CD14-positive monocyte (primary cell): Measurements from ENCODE around the gene QTRT2. TPM values are rescaled to one million over a fixed set of nuclear protein-coding genes. Genes with fewer than 3 reads are reported as not detected.

ENCODE experiments used
- DNase-seq, 3 donors: peaks; one replicate each; pipeline ENCODE4 v3.0.0-alpha.2; 2011 to 2022
- H2AFZ ChIP-seq: 2 replicates; pipeline ENCODE4 v1.6.0; 2012; ENCODE audit warnings: mild to moderate bottlenecking, low read depth, low read length, inconsistent platforms; ENCODE audit not compliant: insufficient read depth, poor library complexity, severe bottlenecking
- H3K27ac ChIP-seq, 2 donors: 1 replicate in 1 of 2; 2 replicates in 1 of 2; pipeline ENCODE4 v1.5.1; 2012 to 2013; ENCODE audit warnings: low read length in 2 of 2, control low read depth in 1 of 2, inconsistent platforms in 1 of 2, low read depth in 1 of 2, mild to moderate bottlenecking in 1 of 2
- H3K27me3 ChIP-seq, 2 donors: one replicate each; pipeline versions ENCODE4 v1.6.0 to v1.6.1; 2011 to 2013; ENCODE audit warnings: low read length in 2 of 2; ENCODE audit not compliant: control insufficient read depth in 2 of 2, insufficient read depth in 2 of 2
- H3K36me3 ChIP-seq, 2 donors: replicated peaks in 1 of 2; 1 replicate in 1 of 2; 2 replicates in 1 of 2; pipeline versions ENCODE4 v1.5.1 to v1.6.1; 2012 to 2013; ENCODE audit warnings: low read length in 2 of 2, control low read depth in 1 of 2, inconsistent platforms in 1 of 2, mild to moderate bottlenecking in 1 of 2; ENCODE audit not compliant: insufficient read depth in 2 of 2, control insufficient read depth in 1 of 2
- H3K4me1 ChIP-seq, 2 donors: 1 replicate in 1 of 2; 2 replicates in 1 of 2; pipeline versions ENCODE4 v1.5.1 to v1.6.1; 2012 to 2013; ENCODE audit warnings: low read length in 2 of 2, control low read depth in 1 of 2, inconsistent platforms in 1 of 2, mild to moderate bottlenecking in 1 of 2, moderate library complexity in 1 of 2; ENCODE audit not compliant: insufficient read depth in 2 of 2, control insufficient read depth in 1 of 2
- H3K4me2 ChIP-seq: replicated peaks from 2 replicates; pipeline ENCODE3; 2012; ENCODE audit warnings: low read length, moderate library complexity, mild to moderate bottlenecking; ENCODE audit not compliant: poor library complexity, severe bottlenecking; ENCODE audit errors: extremely low read depth
- H3K4me3 ChIP-seq, 3 experiments: fragments of 200-600 bp in 1 of 3; sonication (generic) in 1 of 3; replicated peaks in 1 of 3; 1 replicate in 2 of 3; 2 replicates in 1 of 3; pipeline ENCODE4 v1.5.1; 2011 to 2013; ENCODE audit warnings: low read length in 3 of 3, mild to moderate bottlenecking in 3 of 3, control low read depth in 2 of 3, low read depth in 2 of 3, inconsistent platforms in 1 of 3, moderate library complexity in 1 of 3
- H3K79me2 ChIP-seq: 2 replicates; pipeline ENCODE4 v1.6.0; 2012; ENCODE audit warnings: mild to moderate bottlenecking, control low read depth, inconsistent platforms, low read length, moderate library complexity; ENCODE audit not compliant: insufficient read depth
- H3K9ac ChIP-seq: 2 replicates; pipeline ENCODE4 v1.6.0; 2017; ENCODE audit warnings: low read length, mild to moderate bottlenecking; ENCODE audit not compliant: insufficient read depth, poor library complexity, severe bottlenecking
- H3K9me3 ChIP-seq, 2 donors: replicated peaks in 1 of 2; 1 replicate in 1 of 2; 2 replicates in 1 of 2; pipeline versions ENCODE4 v1.5.1 to v1.6.1; 2012 to 2013; ENCODE audit warnings: low read length in 2 of 2, control low read depth in 1 of 2; ENCODE audit not compliant: control insufficient read depth in 1 of 2, insufficient read depth in 1 of 2
- H4K20me1 ChIP-seq: 2 replicates; pipeline ENCODE4 v1.6.0; 2012; ENCODE audit warnings: mild to moderate bottlenecking, low read length, control low read depth, moderate library complexity; ENCODE audit not compliant: insufficient read depth
- H3K27ac Mint-ChIP-seq, 7 donors: one replicate each; pipeline ENCODE4 v1.8.0; 2020; ENCODE audit warnings: mild to moderate bottlenecking in 7 of 7, mixed read lengths in 7 of 7, moderate library complexity in 6 of 7, inconsistent platforms in 2 of 7
- H3K27me3 Mint-ChIP-seq, 3 donors: one replicate each; pipeline ENCODE4 v1.8.0; 2021 to 2022; ENCODE audit warnings: low read depth in 3 of 3, mild to moderate bottlenecking in 3 of 3, mixed read lengths in 3 of 3, moderate library complexity in 3 of 3, inconsistent platforms in 1 of 3
- H3K36me3 Mint-ChIP-seq, 2 donors: one replicate each; pipeline ENCODE4 v1.8.0; 2020; ENCODE audit warnings: mixed read lengths in 2 of 2, inconsistent platforms in 1 of 2, mild to moderate bottlenecking in 1 of 2
- H3K4me1 Mint-ChIP-seq: one replicate; pipeline ENCODE4 v1.8.0; 2020; ENCODE audit warnings: mild to moderate bottlenecking, mixed read lengths
- H3K4me3 Mint-ChIP-seq, 2 donors: one replicate each; pipeline ENCODE4 v1.8.0; 2020; ENCODE audit warnings: mild to moderate bottlenecking in 2 of 2, mixed read lengths in 2 of 2, moderate library complexity in 1 of 2
- H3K9me3 Mint-ChIP-seq, 7 donors: one replicate each; pipeline ENCODE4 v1.8.0; 2020 to 2022; ENCODE audit warnings: mixed read lengths in 7 of 7, mild to moderate bottlenecking in 6 of 7, moderate library complexity in 6 of 7, inconsistent platforms in 2 of 7
- WGBS: methylation state at CpG from one replicate; pipeline ENCODE4 v1.1.5; 2013; ENCODE audit warnings: missing lambda C conversion rate; ENCODE audit not compliant: insufficient coverage; 5-methylcytosine and 5-hydroxymethylcytosine counted together
- intact Hi-C, 2 donors: fragments of 100-400 bp; cut with micrococcal nuclease; formaldehyde crosslinking; loops; one replicate each; pipeline versions ENCODE4 v1.15.0 to v1.15.1; 2023
- polyA plus RNA-seq, 3 donors: library from polyadenylated mRNA; depleted of rRNA in 1 of 3; unstranded in 2 of 3; stranded (reverse) in 1 of 3; fragments of 300-500 nt in 2 of 3; fragments of >200 nt in 1 of 3; fragmentation: Illumina TruSeq in 2 of 3; gene quantifications; 1 replicate in 2 of 3; 2 replicates in 1 of 3; pipeline ENCODE4 v1.2.3, GENCODE V29; 2012 to 2021
- TF ChIP-seq, protein P1 (sequence below): fragments of 200-600 bp; IDR thresholded peaks from one replicate; pipeline ENCODE4 v1.8.0; 2022; ENCODE audit warnings: antibody characterized with exemption, mild to moderate bottlenecking

Gene QTRT2
- polyA plus RNA-seq, 3 donors: 14.5 to 16.7 (median 15.9) TPM

DNA sequence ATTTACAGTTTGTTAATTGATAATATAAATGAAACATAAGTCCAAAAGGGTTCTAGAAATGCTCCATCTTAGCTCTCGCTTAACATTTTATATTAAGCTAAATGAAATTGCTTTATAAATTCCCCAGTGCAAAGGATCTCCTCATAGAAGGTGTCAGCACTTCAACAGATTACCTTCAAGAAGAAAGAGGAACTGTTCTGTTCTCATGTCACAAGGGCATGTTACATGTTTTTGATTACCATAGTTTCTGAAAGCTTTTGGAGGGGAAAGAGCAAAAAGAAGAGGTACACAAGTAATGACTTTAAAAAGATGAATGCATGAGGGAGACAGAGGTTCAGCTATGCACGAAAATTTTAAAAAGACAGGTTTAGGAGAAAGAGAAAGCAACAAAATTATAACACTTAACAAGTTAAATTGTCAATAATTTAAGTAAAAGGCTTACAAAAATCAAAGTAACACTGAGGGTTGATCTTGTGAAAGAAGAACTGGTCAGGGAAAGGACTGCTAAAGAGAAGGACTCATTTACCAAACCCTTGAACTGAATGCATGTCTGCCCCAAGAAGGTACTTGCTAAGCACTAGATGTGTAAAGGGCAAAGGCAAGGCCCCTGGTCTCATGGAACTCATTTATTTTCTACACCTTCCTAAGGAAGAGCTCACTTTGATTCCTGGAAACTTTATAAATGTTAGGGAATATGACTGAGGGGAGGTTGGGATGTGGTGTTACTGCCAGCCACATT is 45.3 kb upstream of the QTRT2 start:
- H3K9me3 ChIP-seq: no peaks in the 10 kb centered on the region
- no CpG with 5 or more reads among the region's 2 CpGs for WGBS
- H4K20me1 ChIP-seq: no peaks in the 10 kb centered on the region
- no peak for DNase-seq
- no peak overlapping the region for H3K4me3 ChIP-seq
- TF ChIP-seq, protein P1, sequence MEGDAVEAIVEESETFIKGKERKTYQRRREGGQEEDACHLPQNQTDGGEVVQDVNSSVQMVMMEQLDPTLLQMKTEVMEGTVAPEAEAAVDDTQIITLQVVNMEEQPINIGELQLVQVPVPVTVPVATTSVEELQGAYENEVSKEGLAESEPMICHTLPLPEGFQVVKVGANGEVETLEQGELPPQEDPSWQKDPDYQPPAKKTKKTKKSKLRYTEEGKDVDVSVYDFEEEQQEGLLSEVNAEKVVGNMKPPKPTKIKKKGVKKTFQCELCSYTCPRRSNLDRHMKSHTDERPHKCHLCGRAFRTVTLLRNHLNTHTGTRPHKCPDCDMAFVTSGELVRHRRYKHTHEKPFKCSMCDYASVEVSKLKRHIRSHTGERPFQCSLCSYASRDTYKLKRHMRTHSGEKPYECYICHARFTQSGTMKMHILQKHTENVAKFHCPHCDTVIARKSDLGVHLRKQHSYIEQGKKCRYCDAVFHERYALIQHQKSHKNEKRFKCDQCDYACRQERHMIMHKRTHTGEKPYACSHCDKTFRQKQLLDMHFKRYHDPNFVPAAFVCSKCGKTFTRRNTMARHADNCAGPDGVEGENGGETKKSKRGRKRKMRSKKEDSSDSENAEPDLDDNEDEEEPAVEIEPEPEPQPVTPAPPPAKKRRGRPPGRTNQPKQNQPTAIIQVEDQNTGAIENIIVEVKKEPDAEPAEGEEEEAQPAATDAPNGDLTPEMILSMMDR: no peak
- no peak overlapping the region for H3K27ac Mint-ChIP-seq
- intact Hi-C loops: no loop called here
- H3K27me3 ChIP-seq: no peaks in the 10 kb centered on the region
- no peaks in the 10 kb centered on the region for H3K36me3 ChIP-seq
- H3K79me2 ChIP-seq: no peaks in the 10 kb centered on the region
- no peak overlapping the region for H3K27ac ChIP-seq
- no peaks in the 10 kb centered on the region for H3K27me3 Mint-ChIP-seq
- peaks cover 0 to 1% (median 0%) of the 10 kb centered on the region in 7 donors for H3K9me3 Mint-ChIP-seq
- H3K36me3 Mint-ChIP-seq: peaks cover 0 to under 1% of the 10 kb centered on the region in 2 donors
- no peaks in the 10 kb centered on the region for H3K4me1 Mint-ChIP-seq
- H3K4me3 Mint-ChIP-seq: no peak overlapping the region
- H3K4me2 ChIP-seq: no peak overlapping the region
- no peaks in the 10 kb centered on the region for H3K4me1 ChIP-seq
- H3K9ac ChIP-seq: no peak overlapping the region
- no peak overlapping the region for H2AFZ ChIP-seq

DNA sequence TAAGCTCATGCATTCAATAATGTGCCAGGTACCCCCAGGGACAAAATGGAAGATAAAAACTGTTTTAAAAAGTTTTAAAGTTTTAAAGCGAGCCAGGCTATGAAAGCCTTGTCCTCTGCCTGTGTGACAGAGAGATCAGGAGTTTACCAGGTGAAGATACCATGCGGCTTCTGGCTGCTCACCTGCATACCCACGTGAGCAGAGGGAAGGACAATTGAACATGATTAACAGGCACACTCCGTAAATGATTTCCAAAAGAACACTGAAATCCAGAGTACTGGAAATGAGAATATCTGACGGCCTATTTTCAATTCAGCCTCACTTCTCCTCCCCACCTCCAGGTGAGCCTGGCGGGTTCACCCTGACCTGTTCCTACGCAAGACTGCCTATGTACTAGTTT is 42.3 kb upstream of the QTRT2 start:
- 85% methylated on average over 4 of the region's 7 CpGs for WGBS
- no peaks in the 10 kb centered on the region for H3K36me3 ChIP-seq
- Mint-ChIP-seq H3K36me3 (no peaks in the 10 kb centered on the region), H3K4me3 (no peak overlapping the region), H3K27ac (no peak overlapping the region), H3K27me3 (no peaks in the 10 kb centered on the region), H3K9me3 (no peaks in the 10 kb centered on the region), H3K4me1 (no peaks in the 10 kb centered on the region)
- H3K9me3 ChIP-seq: no peaks in the 10 kb centered on the region
- no peak overlapping the region for H2AFZ ChIP-seq
- H3K27ac ChIP-seq: no peak overlapping the region
- H4K20me1 ChIP-seq: no peaks in the 10 kb centered on the region
- H3K4me2 ChIP-seq: no peak overlapping the region
- intact Hi-C loops: no loop called here
- TF ChIP-seq, protein P1: no peak
- no peaks in the 10 kb centered on the region for H3K4me1 ChIP-seq
- no peak for DNase-seq
- H3K9ac ChIP-seq: no peak overlapping the region
- no peaks in the 10 kb centered on the region for H3K27me3 ChIP-seq
- H3K4me3 ChIP-seq: no peak overlapping the region
- no peaks in the 10 kb centered on the region for H3K79me2 ChIP-seq
